ENCODE measurements around the gene FADS2. TPM values are rescaled to one million over a fixed set of nuclear protein-coding genes. Genes with fewer than 3 reads are reported as not detected.

The FADS2 gene
- total RNA-seq, 1 experiment from 2014 or later, result 423 TPM

GRCh38 chr11:61874377-61874809, 46.3 kb downstream of the FADS2 start:
- ChIA-PET CTCF (interaction anchor here (2.1 to 8.1 kb wide), 3 partner anchors 24 to 207 kb away, joined by 12 to 118 read pairs (median 69); no protein-coding TSS in a partner anchor), POLR2A (interaction anchor here (0.9 kb wide), 1 partner anchor 47 kb away, joined by 3 read pairs; no protein-coding TSS in a partner anchor)
- no peak for TF ChIP-seq FOXJ3 (CRISPR knock-in tag; IDR thresholded peaks at IDR 0.05; ENCODE audit: borderline replicate concordance)
- no peak for TF ChIP-seq TEAD1 (CRISPR knock-in tag; IDR thresholded peaks at IDR 0.05)
- TF ChIP-seq E2F1 (CRISPR knock-in tag; IDR thresholded peaks at IDR 0.05), result no peak
- TF ChIP-seq ATF6 (CRISPR knock-in tag; IDR thresholded peaks at IDR 0.05), result no peak
- peaks cover 9% of the 10 kb centered on the region for H3K27me3 Mint-ChIP-seq (ENCODE audit: low read depth)
- H3K36me3 Mint-ChIP-seq, result no peaks in the 10 kb centered on the region
- no peak for DNase-seq (ENCODE audit: low spot score)
- H3K27ac Mint-ChIP-seq, result no peak overlapping the region
- H3K4me1 Mint-ChIP-seq, result peaks cover 22% of the 10 kb centered on the region
- no peak for ATAC-seq
- H3K9me3 Mint-ChIP-seq, result no peaks in the 10 kb centered on the region
- H3K4me3 Mint-ChIP-seq, result no peak overlapping the region

- Mint-ChIP-seq H3K27me3 (ENCODE audit: low read depth) (peaks cover 9% of the 10 kb centered on the region), H3K27ac (no peak overlapping the region), H3K4me3 (no peak overlapping the region), H3K9me3 (no peaks in the 10 kb centered on the region), H3K4me1 (peaks cover 21% of the 10 kb centered on the region), H3K36me3 (no peaks in the 10 kb centered on the region)
- no peak for TF ChIP-seq CTCF (IDR thresholded peaks at IDR 0.05)
- no peak for TF ChIP-seq NFATC4 (CRISPR knock-in tag; IDR thresholded peaks at IDR 0.05)
- TF ChIP-seq SOX15 (CRISPR knock-in tag; IDR thresholded peaks at IDR 0.05), result no peak
- TF ChIP-seq ATF2 (CRISPR knock-in tag; IDR thresholded peaks at IDR 0.05; ENCODE audit: borderline replicate concordance, low read depth), result no peak
- TF ChIP-seq ZNF512 (CRISPR knock-in tag; IDR thresholded peaks at IDR 0.05; ENCODE audit: borderline replicate concordance), result no peak
- no peak for TF ChIP-seq ZNF232 (CRISPR knock-in tag; IDR thresholded peaks at IDR 0.05)
- TF ChIP-seq ATF3 (CRISPR knock-in tag; conservative IDR thresholded peaks at IDR 0.05), result no peak
- no peak for TF ChIP-seq ZMAT4 (CRISPR knock-in tag; IDR thresholded peaks at IDR 0.05)
- no peak for TF ChIP-seq ZNF396 (CRISPR knock-in tag; IDR thresholded peaks at IDR 0.05; ENCODE audit: borderline replicate concordance)
- no peak for TF ChIP-seq ZNF671 (CRISPR knock-in tag; IDR thresholded peaks at IDR 0.05)
- TF ChIP-seq FOXP1 (CRISPR knock-in tag; IDR thresholded peaks at IDR 0.05; ENCODE audit: borderline replicate concordance), result no peak
- no peak for TF ChIP-seq MXD4 (CRISPR knock-in tag; IDR thresholded peaks at IDR 0.05; ENCODE audit: borderline replicate concordance)
- no peak for TF ChIP-seq FOXJ3 (CRISPR knock-in tag; IDR thresholded peaks at IDR 0.05; ENCODE audit: borderline replicate concordance)
- TF ChIP-seq ZBTB43 (CRISPR knock-in tag; IDR thresholded peaks at IDR 0.05), result no peak
- no peak for TF ChIP-seq RELA (CRISPR knock-in tag; IDR thresholded peaks at IDR 0.05; ENCODE audit: borderline replicate concordance)
- no peak for TF ChIP-seq FOXK1 (CRISPR knock-in tag; IDR thresholded peaks at IDR 0.05)
- no peak for DNase-seq (ENCODE audit: low spot score)
- no peak for ATAC-seq
- ChIA-PET CTCF (interaction anchor here (2.1 to 8.1 kb wide), 3 partner anchors 24 to 207 kb away, joined by 12 to 118 read pairs (median 69); no protein-coding TSS in a partner anchor), POLR2A (interaction anchor here (0.9 kb wide), 1 partner anchor 47 kb away, joined by 3 read pairs; no protein-coding TSS in a partner anchor)
Observed at GRCh38 chr11:61874853-61875252, 46.8 kb downstream of the FADS2 start.

Data from WTC11 (cell line).